WI38 (cell line): ENCODE results near the gene SYTL1.

ENCODE experiments used
- H3K4me3 ChIP-seq: 2 replicates; pipeline ENCODE4 v1.5.1; 2011; ENCODE audit warnings: low read depth, mild to moderate bottlenecking, control low read depth, low read length
- TF ChIP-seq, protein P1 (sequence below): IDR thresholded peaks from 2 replicates; pipeline ENCODE4 v1.5.1; 2012; ENCODE audit warnings: low read depth, mild to moderate bottlenecking, control low read depth, low read length

SYTL1 gene

DNA sequence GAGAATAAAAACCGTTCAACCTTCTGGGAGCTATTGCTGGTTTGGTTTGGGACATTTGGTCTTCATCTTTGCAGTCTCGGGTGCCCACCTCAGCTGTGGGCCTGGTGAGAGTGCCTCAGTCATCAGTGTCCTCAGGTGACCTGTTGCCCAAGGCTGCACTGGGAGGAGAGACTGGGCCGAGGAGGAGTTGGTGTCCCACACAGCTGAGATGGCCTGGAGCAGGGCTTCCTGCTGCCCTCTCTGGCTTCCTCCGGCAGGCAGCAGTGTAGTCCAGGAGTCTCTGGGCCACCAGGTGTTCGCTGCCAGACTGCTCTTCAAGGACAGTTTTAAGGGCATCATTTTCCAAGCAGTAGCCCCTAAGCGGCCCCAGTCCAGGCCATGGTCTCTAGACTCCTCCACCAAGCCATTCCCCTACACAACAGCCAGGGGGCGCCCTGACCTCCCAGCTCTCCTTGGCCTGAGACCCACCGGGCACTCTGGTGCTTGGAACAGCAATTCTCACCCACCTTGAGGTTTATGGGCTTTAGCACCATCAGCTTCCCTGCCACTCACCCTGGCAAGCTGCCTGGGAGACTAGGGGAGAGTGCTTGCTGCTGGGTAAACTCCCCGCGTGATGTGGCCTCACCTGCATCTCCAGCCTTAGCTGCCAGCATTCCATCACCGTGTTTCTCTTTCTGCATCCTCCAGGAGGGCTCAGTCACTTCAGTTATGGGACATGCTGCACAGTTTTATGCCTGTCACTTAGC, 9.1 kb upstream of the SYTL1 start:
- no peak overlapping the region for H3K4me3 ChIP-seq
- TF ChIP-seq, protein P1, sequence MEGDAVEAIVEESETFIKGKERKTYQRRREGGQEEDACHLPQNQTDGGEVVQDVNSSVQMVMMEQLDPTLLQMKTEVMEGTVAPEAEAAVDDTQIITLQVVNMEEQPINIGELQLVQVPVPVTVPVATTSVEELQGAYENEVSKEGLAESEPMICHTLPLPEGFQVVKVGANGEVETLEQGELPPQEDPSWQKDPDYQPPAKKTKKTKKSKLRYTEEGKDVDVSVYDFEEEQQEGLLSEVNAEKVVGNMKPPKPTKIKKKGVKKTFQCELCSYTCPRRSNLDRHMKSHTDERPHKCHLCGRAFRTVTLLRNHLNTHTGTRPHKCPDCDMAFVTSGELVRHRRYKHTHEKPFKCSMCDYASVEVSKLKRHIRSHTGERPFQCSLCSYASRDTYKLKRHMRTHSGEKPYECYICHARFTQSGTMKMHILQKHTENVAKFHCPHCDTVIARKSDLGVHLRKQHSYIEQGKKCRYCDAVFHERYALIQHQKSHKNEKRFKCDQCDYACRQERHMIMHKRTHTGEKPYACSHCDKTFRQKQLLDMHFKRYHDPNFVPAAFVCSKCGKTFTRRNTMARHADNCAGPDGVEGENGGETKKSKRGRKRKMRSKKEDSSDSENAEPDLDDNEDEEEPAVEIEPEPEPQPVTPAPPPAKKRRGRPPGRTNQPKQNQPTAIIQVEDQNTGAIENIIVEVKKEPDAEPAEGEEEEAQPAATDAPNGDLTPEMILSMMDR: peak; percentile 86

DNA sequence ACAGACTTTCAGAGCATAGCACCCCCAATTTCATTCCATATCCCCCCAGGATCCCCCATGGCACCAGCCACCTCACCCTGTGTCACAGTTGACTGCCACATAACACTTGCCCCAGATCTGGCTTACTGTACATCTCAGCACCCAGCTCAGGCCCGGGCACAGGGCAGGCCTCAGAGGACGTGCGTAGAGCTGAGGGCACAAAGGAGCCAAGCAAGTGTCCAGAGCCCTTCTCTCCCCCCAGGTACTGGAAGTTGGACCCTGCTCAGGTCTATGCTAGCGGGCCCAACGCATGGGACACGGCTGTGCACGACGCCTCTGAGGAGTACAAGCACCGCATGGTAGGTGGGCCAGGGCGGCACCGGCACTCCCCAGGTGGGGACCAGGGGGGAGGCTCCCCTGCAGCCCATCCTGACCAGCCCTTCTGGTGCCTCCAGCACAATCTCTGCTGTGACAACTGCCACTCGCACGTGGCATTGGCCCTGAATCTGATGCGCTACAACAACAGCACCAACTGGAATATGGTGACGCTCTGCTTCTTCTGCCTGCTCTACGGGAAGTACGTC, 8.0 kb upstream of the SYTL1 start:
- no peak overlapping the region for H3K4me3 ChIP-seq
- TF ChIP-seq, protein P1: no peak

DNA sequence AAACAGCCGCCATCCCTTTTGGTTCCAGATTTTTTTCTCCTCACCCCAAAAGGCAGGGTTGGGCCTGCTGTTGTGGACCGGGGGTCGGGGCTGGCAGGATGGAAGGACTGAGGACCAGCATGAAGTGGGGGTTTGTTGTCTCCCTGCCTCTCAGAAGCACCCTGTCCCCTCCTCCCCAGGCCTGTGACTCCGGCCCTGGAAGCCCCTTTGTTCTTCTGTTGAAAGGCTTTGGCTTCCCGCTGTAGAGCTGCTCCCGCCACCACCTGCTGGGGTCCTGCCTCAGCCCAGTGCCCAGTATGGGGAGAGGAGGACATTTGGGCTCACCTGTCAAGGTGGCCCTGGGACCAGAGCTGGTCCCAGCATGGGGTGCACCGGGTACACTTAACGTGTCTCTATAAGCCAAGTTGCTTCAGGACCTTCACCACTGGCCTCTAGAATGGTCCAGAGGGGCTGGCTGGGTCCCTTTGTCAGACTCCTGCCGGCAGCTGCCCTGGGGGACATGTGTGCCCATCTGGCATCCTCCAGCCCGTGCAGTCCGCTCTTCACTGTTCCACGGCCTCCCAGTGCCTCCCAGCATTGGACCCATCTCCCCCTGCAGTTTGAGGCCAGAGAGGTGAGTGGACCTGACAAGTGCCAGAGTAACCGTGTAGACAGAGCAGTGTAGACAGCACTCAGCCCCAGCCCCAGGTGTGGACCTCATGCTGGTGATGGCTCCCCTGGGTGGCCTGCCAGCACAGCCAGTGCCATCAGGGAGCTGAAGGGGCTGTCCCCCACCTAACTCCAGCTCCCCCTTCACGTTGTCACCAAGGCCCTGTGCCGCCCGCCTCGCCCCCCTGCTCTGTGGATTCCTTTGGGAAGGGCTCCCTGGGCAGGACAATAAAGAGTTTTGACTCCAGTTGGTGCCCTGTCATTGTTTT, 6.1 kb upstream of the SYTL1 start:
- TF ChIP-seq, protein P1: no peak

DNA sequence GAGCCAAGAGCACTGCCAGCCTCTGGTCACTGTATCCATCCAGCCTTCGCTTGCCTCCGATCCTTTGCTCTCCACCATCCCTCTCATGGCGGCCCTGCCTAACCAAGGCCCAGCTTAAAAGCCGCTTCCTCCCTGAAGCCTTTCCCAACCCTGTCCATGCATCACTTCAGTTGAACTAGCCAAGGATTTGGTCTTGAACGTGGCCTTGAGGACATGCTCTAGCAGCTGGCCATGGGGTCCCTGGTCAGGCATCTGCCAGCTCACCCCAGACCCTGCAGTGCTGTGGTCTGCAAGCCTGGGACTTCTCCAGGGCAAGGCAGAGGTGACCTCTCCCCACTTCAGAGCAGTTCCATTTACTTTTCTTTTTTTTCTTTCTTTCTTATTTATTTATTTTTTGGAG, 5.1 kb upstream of the SYTL1 start:
- no peak overlapping the region for H3K4me3 ChIP-seq
- TF ChIP-seq, protein P1: no peak

More for the DNA sequence above, 6.1 kb upstream of the SYTL1 start:
- no peak overlapping the region for H3K4me3 ChIP-seq

DNA sequence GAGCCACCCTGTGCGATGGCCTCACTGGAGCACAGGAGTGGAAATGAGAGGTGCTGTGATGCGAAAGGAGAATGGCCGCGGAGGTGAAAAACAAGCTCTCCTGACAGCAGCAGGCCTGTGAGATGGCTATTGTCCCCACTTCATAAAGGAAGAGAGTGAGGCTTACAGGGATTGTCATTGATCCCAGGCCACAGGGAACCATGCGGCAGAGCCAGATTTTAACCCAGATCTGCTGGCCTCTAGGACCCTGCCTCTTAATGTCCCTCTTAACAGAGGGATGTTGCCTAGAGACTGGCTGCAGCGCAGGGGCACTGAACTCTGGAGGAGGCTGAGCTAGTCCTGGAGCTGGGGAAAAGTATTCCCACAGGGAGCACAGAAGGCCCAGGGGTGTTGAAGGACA, 3.1 kb upstream of the SYTL1 start:
- TF ChIP-seq, protein P1: no peak
- no peak overlapping the region for H3K4me3 ChIP-seq

DNA sequence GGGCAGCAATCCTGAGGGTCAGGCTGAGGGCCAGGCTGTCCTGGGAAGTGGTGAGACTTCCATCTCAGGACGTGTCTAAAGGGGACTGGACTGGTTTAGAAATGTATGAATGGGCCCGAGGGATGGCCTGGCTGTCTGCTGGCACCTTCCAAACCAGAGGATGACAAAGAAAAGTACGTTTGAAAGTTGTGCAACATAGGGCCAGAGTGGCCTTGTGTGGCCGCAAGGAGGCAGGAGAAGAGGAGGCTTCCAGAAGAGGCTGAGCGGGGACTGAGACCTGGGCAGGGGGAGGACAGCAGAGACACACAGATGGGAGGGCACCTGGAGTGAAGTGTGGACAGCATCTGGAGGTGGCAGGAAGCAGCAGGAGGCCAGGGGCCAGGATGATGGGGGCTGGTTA, 2.6 kb upstream of the SYTL1 start:
- H3K4me3 ChIP-seq: no peak overlapping the region
- TF ChIP-seq, protein P1: no peak
